HepG2 (cell line): Measurements from ENCODE around the gene NDOR1. TPM values are rescaled to one million over a fixed set of nuclear protein-coding genes. Genes with fewer than 3 reads are reported as not detected.

Experiments
- ARNTL ChIP-seq: sonication (generic); formaldehyde crosslinking; IDR thresholded peaks from 2 replicates; pipeline ENCODE4 v1.4.0; 2020; ENCODE audit warnings: mild to moderate bottlenecking, missing genetic modification reagents
- BHLHE40 ChIP-seq: IDR thresholded peaks from 2 replicates; pipeline ENCODE4 v1.6.1; 2011; ENCODE audit warnings: low read length, improper control_type of control experiment
- HNF4G ChIP-seq, 2 experiments: sonication (generic) in 1 of 2; formaldehyde crosslinking in 1 of 2; IDR thresholded peaks; 2 replicates each; pipeline versions ENCODE4 v1.4.0 to v1.6.1; 2011 to 2020; ENCODE audit warnings: borderline replicate concordance in 2 of 2, low read depth in 2 of 2, mild to moderate bottlenecking in 2 of 2, low read length in 1 of 2, missing genetic modification reagents in 1 of 2, moderate library complexity in 1 of 2
- HNRNPL ChIP-seq: fragments of 200-400 bp; formaldehyde crosslinking; IDR thresholded peaks from 2 replicates; pipeline ENCODE4 v1.6.1; 2017; ENCODE audit warnings: mild to moderate bottlenecking, low read depth, low read length
- MTA1 ChIP-seq: sonication (generic); formaldehyde crosslinking; IDR thresholded peaks from 2 replicates; pipeline ENCODE4 v1.4.0; 2020; ENCODE audit warnings: missing genetic modification reagents, mild to moderate bottlenecking, borderline replicate concordance
- PATZ1 ChIP-seq: sonication (generic); formaldehyde crosslinking; IDR thresholded peaks from 2 replicates; pipeline ENCODE4 v1.4.0; 2020; ENCODE audit warnings: missing genetic modification reagents
- TFAP4 ChIP-seq: sonication (generic); IDR thresholded peaks from 2 replicates; pipeline ENCODE4 v1.6.1; 2016; ENCODE audit warnings: low read depth, borderline replicate concordance
- ZBTB10 ChIP-seq: sonication (generic); formaldehyde crosslinking; IDR thresholded peaks from 2 replicates; pipeline ENCODE4 v1.4.0; 2020; ENCODE audit warnings: missing genetic modification reagents, borderline replicate concordance
- ZHX1 ChIP-seq: sonication (generic); formaldehyde crosslinking; IDR thresholded peaks from 2 replicates; pipeline ENCODE4 v1.8.1; 2022; ENCODE audit warnings: low read depth, mild to moderate bottlenecking, missing genetic modification reagents
- ZNF281 ChIP-seq: sonication (generic); formaldehyde crosslinking; IDR thresholded peaks from 2 replicates; pipeline ENCODE4 v1.4.0; 2020; ENCODE audit warnings: missing genetic modification reagents, borderline replicate concordance
- ZNF639 ChIP-seq: conservative IDR thresholded peaks from 2 replicates; pipeline ENCODE4 v1.6.1; 2018; ENCODE audit warnings: missing genetic modification reagents
- ZNF768 ChIP-seq: sonication (generic); formaldehyde crosslinking; IDR thresholded peaks from 2 replicates; pipeline ENCODE4 v1.4.0; 2020; ENCODE audit warnings: missing genetic modification reagents
- ZNF782 ChIP-seq: sonication (generic); formaldehyde crosslinking; IDR thresholded peaks from 2 replicates; pipeline ENCODE4 v1.4.0; 2020; ENCODE audit warnings: missing genetic modification reagents, mild to moderate bottlenecking, borderline replicate concordance
- polyA plus RNA-seq, 8 experiments: library from polyadenylated mRNA; depleted of rRNA in 3 of 8; stranded (reverse) in 7 of 8; unstranded in 1 of 8; fragments of >200 nt; fragmentation: Illumina TruSeq in 4 of 8; extraction: Trizol in 4 of 8; gene quantifications; 2 replicates each; pipeline versions ENCODE4 v1.2.1 to v1.2.3, GENCODE V29; 2011 to 2016; ENCODE audit warnings: low read depth in 4 of 8, missing spikeins in 1 of 8, mixed read lengths in 1 of 8; ENCODE audit not compliant: insufficient read depth in 1 of 8
- total RNA-seq, 5 experiments: library from RNA; depleted of rRNA; stranded (reverse); fragments of >200 nt; fragmentation: Illumina TruSeq; extraction: Trizol; gene quantifications; 2 replicates each; pipeline ENCODE4 v1.2.3, GENCODE V29; 2016; ENCODE audit warnings: low read depth in 1 of 5

NDOR1 gene
- total and polyA plus RNA-seq, 2 of the 13 experiments (the other 11 are each of a cell fraction or from before 2014, with no cell fraction given), result 3.6 to 8.7 TPM

- TF ChIP-seq ZBTB10 (0 out of 2 replicates have a peak, but pooled peaks have one; percentile 41), ZNF782 (CRISPR knock-in tag) (peak; percentile 46; the same call in 1 of the 2 replicates), HNRNPL (peak; percentile 92), ZNF768 (CRISPR knock-in tag) (0 out of 2 replicates have a peak, but pooled peaks have one; percentile 36), HNF4G (IDR thresholded peaks at IDR 0.05; ENCODE audit: borderline replicate concordance, low read depth, low read length) (peak; percentile 49; the same call in 1 of the 2 replicates), HNF4G (CRISPR knock-in tag; IDR thresholded peaks at IDR 0.05; ENCODE audit: borderline replicate concordance, low read depth) (no peak), ZHX1 (CRISPR knock-in tag) (0 out of 2 replicates have a peak, but pooled peaks have one; percentile 18), ZNF639 (peak; percentile 47; the same call in 1 of the 2 replicates), MTA1 (CRISPR knock-in tag) (peak; percentile 78; the same call in 1 of the 2 replicates), BHLHE40 (no peak), TFAP4 (peak; percentile 42; the same call in 1 of the 2 replicates), ZNF281 (CRISPR knock-in tag) (peak; percentile 76; the same call in 1 of the 2 replicates), PATZ1 (CRISPR knock-in tag) (peak; percentile 95), ARNTL (CRISPR knock-in tag) (peak; percentile 18; the same call in 1 of the 2 replicates)
These were observed 16.1 kb downstream of the NDOR1 start (continued) for GRCh38 chr9:137221506-137222111.
